ENCODE data around the gene C1orf232.

C1orf232 gene

GRCh38 chr1:26156285-26157038 lies 12.3 kb downstream of the C1orf232 start:
- peak; percentile 51 for DNase-seq
- no peak for TF ChIP-seq CTCF (IDR thresholded peaks at IDR 0.05; ENCODE audit: low read depth, low read length)
- H3K27me3 ChIP-seq = no peaks in the 10 kb centered on the region
- H3K4me3 ChIP-seq (ENCODE audit: low read depth, low read length) = no peak overlapping the region
- H3K36me3 ChIP-seq = no peaks in the 10 kb centered on the region
- H3K4me1 ChIP-seq = peaks cover 7% of the 10 kb centered on the region
- no peaks in the 10 kb centered on the region for H3K9me3 ChIP-seq

DNA sequence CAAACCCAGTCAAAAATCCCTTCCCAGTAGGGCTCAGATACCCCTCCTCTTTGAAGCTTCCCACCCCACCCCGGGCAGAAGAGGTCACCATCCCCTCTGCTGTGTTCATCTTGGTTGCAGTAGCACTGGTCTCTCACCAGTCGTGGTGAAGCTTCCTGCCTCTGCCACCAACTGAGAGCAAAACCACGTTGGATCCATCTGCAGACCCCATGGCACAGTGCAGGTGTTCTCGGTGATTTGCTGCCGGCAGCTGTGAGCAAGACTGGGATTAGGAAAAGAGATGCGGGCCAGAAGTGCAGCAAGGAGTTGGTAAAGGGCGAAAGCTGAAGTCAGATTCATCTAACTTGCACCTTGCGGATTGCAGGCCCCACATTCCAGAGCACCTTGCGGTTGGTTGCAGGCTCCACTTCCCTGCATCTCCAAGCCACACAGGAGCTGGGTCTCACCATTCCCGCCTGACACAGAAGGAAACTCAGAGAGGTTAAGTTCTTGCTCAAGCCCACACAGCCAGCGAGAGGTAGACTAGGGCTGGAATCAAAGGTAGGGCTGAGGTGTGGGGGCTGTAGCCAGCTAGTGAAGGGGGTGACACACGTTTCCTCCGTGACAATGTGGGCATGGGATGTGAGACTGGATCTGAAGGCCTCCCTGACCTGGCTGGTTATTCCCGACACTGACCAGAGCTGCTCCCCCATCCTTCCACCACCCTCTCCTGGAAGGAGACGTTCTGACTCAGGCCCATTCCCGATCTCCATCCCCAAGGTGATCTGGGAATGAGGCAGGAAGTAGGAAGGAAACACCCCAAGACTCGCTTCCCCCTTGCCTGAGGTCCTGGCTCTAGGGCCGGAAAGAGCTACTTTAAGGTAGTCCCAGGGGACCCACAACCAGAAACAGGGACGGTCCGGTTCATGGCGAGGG lies 13.1 kb downstream of the C1orf232 start:
- no peak overlapping the region for H3K4me3 ChIP-seq (ENCODE audit: low read depth, low read length)
- H3K36me3 ChIP-seq = no peaks in the 10 kb centered on the region

GRCh38 chr1:26154750-26155149 lies 14.0 kb downstream of the C1orf232 start:
- DNase-seq = no peak

More for the DNA sequence above, 13.1 kb downstream of the C1orf232 start:
- TF ChIP-seq CTCF (IDR thresholded peaks at IDR 0.05; ENCODE audit: low read depth, low read length) = no peak
- H3K27me3 ChIP-seq = no peaks in the 10 kb centered on the region
- no peak for DNase-seq
- H3K9me3 ChIP-seq = no peaks in the 10 kb centered on the region
- H3K4me1 ChIP-seq = peaks cover 7% of the 10 kb centered on the region

GRCh38 chr1:26153966-26154532 lies 14.7 kb downstream of the C1orf232 start:
- no peaks in the 10 kb centered on the region for H3K27me3 ChIP-seq

More at GRCh38 chr1:26154750-26155149, 14.0 kb downstream of the C1orf232 start:
- H3K9me3 ChIP-seq = no peaks in the 10 kb centered on the region
- H3K4me3 ChIP-seq (ENCODE audit: low read depth, low read length) = no peak overlapping the region
- no peaks in the 10 kb centered on the region for H3K27me3 ChIP-seq
- peaks cover 7% of the 10 kb centered on the region for H3K4me1 ChIP-seq
- no peaks in the 10 kb centered on the region for H3K36me3 ChIP-seq
- no peak for TF ChIP-seq CTCF (IDR thresholded peaks at IDR 0.05; ENCODE audit: low read depth, low read length)

GRCh38 chr1:26148887-26149286 lies 19.9 kb downstream of the C1orf232 start:
- Histone ChIP-seq H3K9me3 (no peaks in the 10 kb centered on the region), H3K36me3 (no peaks in the 10 kb centered on the region), H3K27me3 (no peaks in the 10 kb centered on the region), H3K4me3 (ENCODE audit: low read depth, low read length) (no peak overlapping the region), H3K4me1 (no peaks in the 10 kb centered on the region)
- TF ChIP-seq CTCF (IDR thresholded peaks at IDR 0.05; ENCODE audit: low read depth, low read length) = no peak
- DNase-seq = no peak

More at GRCh38 chr1:26153966-26154532, 14.7 kb downstream of the C1orf232 start:
- Histone ChIP-seq H3K4me1 (peaks cover 7% of the 10 kb centered on the region), H3K4me3 (ENCODE audit: low read depth, low read length) (no peak overlapping the region), H3K9me3 (no peaks in the 10 kb centered on the region), H3K36me3 (no peaks in the 10 kb centered on the region)
- TF ChIP-seq CTCF (IDR thresholded peaks at IDR 0.05; ENCODE audit: low read depth, low read length) = no peak
- DNase-seq = no peak

Data from BE2C (cell line).